Keratinocyte (primary cell): ENCODE results near the gene TUBB6.

Source experiments
- CTCF ChIP-seq, 3 experiments: IDR thresholded peaks in 1 of 3; conservative IDR thresholded peaks in 1 of 3; optimal IDR thresholded peaks in 1 of 3; 2 replicates in 2 of 3; 3 replicates in 1 of 3; pipeline versions ENCODE3 to v1.5.1; 2011; ENCODE audit warnings: low read length in 3 of 3, mild to moderate bottlenecking in 3 of 3, moderate library complexity in 2 of 3, control low read depth in 1 of 3, inconsistent platforms in 1 of 3; ENCODE audit not compliant: insufficient read depth in 2 of 3; ENCODE audit errors: extremely low read depth in 1 of 3
- EZH2 ChIP-seq: IDR thresholded peaks from one replicate; pipeline ENCODE4 v1.6.1; 2012; ENCODE audit warnings: inconsistent platforms, mild to moderate bottlenecking, low read length, moderate library complexity

GRCh38 chr18:12340945-12341660 is 33.1 kb downstream of the TUBB6 start:
- no peak for TF ChIP-seq CTCF (optimal IDR thresholded peaks at IDR 0.05 in 1 of 3, IDR thresholded peaks at IDR 0.05 in 1 of 3, conservative IDR thresholded peaks at IDR 0.05 in 1 of 3; ENCODE audit: extremely low read depth in 1 of 3, insufficient read depth in 2 of 3, low read length in 3 of 3)
- TF ChIP-seq EZH2: no peak
